CD4-positive, alpha-beta T cell (primary cell): ENCODE measurements around the gene TLCD2. TPM values are rescaled to one million over a fixed set of nuclear protein-coding genes. Genes with fewer than 3 reads are reported as not detected.

Experiments
- ATAC-seq: fragments of 200-7000 bp; cut with Tn5 transposase; one replicate; pipeline ENCODE4 v1.10.0; 2022; ENCODE audit warnings: mild to moderate bottlenecking; ENCODE audit not compliant: poor library complexity
- CTCF ChIA-PET: fragments of 350-600 bp; sonication (Branson Sonifier 250); formaldehyde crosslinking; loops from one replicate; lab custom pipeline; 2021; ENCODE audit warnings: antibody characterized with exemption, inconsistent platforms; lab: Charles Lee
- POLR2A ChIA-PET: fragments of 350-600 bp; sonication (Branson Sonifier 250); formaldehyde crosslinking; loops from one replicate; lab custom pipeline; 2021; ENCODE audit warnings: antibody characterized with exemption, inconsistent platforms; lab: Charles Lee
- DNase-seq, 14 experiments: peaks; one replicate each; pipeline ENCODE4 v3.0.0-alpha.2; 2013 to 2020; ENCODE audit warnings: mixed read lengths in 2 of 14
- H3K27ac ChIP-seq, 2 donors: one replicate each; pipeline versions ENCODE4 v1.5.1 to v1.7.0; 2013; ENCODE audit warnings: low read length in 2 of 2, low read depth in 1 of 2, mild to moderate bottlenecking in 1 of 2
- H3K27me3 ChIP-seq, 2 experiments: 1 replicate in 1 of 2; 2 replicates in 1 of 2; pipeline versions ENCODE4 v1.6.1 to v1.7.0; 2013; ENCODE audit warnings: low read length in 2 of 2, control low read depth in 1 of 2, mild to moderate bottlenecking in 1 of 2, moderate library complexity in 1 of 2; ENCODE audit not compliant: insufficient read depth in 2 of 2, control insufficient read depth in 1 of 2
- H3K36me3 ChIP-seq: one replicate; pipeline ENCODE4 v1.6.1; 2013; ENCODE audit warnings: low read length, control low read depth; ENCODE audit not compliant: insufficient read depth
- H3K4me1 ChIP-seq: one replicate; pipeline ENCODE4 v1.6.1; 2013; ENCODE audit warnings: low read length, control low read depth; ENCODE audit not compliant: insufficient read depth
- H3K4me3 ChIP-seq: one replicate; pipeline ENCODE4 v1.5.1; 2013; ENCODE audit warnings: mild to moderate bottlenecking, low read length, moderate library complexity
- H3K9me3 ChIP-seq, 2 experiments: 1 replicate in 1 of 2; 2 replicates in 1 of 2; pipeline versions ENCODE4 v1.6.1 to v1.7.0; 2013; ENCODE audit warnings: low read length in 2 of 2, mild to moderate bottlenecking in 2 of 2, control low read depth in 1 of 2, moderate library complexity in 1 of 2; ENCODE audit not compliant: control insufficient read depth in 1 of 2, insufficient read depth in 1 of 2
- H3K27ac Mint-ChIP-seq: one replicate; pipeline ENCODE4 v1.8.0; 2020; ENCODE audit warnings: mixed read lengths
- H3K27me3 Mint-ChIP-seq: one replicate; pipeline ENCODE4 v1.8.0; 2021; ENCODE audit warnings: mixed read lengths
- H3K36me3 Mint-ChIP-seq: one replicate; pipeline ENCODE4 v1.8.0; 2021; ENCODE audit warnings: low read depth, mixed read lengths
- H3K4me1 Mint-ChIP-seq: one replicate; pipeline ENCODE4 v1.8.0; 2021; ENCODE audit warnings: low read depth, mixed read lengths
- H3K4me3 Mint-ChIP-seq: one replicate; pipeline ENCODE4 v1.8.0; 2020; ENCODE audit warnings: mild to moderate bottlenecking, mixed read lengths
- H3K9me3 Mint-ChIP-seq: one replicate; pipeline ENCODE4 v1.8.0; 2020; ENCODE audit warnings: mixed read lengths
- intact Hi-C, 2 experiments: fragments of 100-400 bp; cut with DNase I in 1 of 2; cut with micrococcal nuclease in 1 of 2; formaldehyde crosslinking; loops; one replicate each; pipeline versions ENCODE4 v1.15.1 to v1.9.0; 2023 to 2025; cut with DNase I, micrococcal nuclease
- total RNA-seq, 174 experiments: library from RNA in 2 of 174; stranded (reverse) in 2 of 174; gene quantifications; one replicate each; pipeline ENCODE4 v1.2.3 and lab custom pipeline; 2021 to 2026
- TF ChIP-seq, protein P1 (sequence below): fragments of 200-600 bp; IDR thresholded peaks from one replicate; pipeline ENCODE4 v1.8.0; 2022; ENCODE audit warnings: antibody characterized with exemption, mild to moderate bottlenecking

The TLCD2 gene
- total RNA-seq, 2 experiments from 2014 or later = 0.19 to 0.34 TPM

DNA sequence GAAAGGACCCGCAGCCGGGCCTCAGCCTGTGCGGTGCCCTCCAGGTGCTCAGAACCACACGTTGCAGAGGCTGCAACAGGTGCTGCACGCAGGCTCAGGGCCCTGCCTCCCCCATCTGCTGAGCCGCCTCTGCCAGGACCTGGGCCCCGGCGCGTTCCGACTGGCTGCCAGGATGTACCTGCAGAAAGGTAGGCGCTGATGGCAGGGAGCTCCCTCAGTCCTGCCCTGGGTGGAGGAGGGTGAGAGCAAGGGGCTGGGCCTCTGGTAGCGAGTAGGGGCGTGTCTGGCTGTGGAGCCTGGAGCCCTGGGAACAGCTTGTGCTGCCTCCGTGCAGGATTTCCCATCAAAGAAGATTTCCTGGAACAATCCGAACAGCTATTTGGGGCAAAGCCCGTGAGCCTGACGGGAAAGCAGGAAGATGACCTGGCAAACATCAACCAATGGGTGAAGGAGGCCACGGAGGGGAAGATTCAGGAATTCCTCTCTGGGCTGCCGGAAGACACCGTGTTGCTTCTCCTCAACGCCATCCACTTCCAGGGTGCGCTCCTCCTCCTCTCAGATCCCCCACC is 36.9 kb upstream of the TLCD2 start:
- TF ChIP-seq, protein P1, sequence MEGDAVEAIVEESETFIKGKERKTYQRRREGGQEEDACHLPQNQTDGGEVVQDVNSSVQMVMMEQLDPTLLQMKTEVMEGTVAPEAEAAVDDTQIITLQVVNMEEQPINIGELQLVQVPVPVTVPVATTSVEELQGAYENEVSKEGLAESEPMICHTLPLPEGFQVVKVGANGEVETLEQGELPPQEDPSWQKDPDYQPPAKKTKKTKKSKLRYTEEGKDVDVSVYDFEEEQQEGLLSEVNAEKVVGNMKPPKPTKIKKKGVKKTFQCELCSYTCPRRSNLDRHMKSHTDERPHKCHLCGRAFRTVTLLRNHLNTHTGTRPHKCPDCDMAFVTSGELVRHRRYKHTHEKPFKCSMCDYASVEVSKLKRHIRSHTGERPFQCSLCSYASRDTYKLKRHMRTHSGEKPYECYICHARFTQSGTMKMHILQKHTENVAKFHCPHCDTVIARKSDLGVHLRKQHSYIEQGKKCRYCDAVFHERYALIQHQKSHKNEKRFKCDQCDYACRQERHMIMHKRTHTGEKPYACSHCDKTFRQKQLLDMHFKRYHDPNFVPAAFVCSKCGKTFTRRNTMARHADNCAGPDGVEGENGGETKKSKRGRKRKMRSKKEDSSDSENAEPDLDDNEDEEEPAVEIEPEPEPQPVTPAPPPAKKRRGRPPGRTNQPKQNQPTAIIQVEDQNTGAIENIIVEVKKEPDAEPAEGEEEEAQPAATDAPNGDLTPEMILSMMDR = no peak
- Mint-ChIP-seq H3K9me3 (no peaks in the 10 kb centered on the region), H3K36me3 (no peaks in the 10 kb centered on the region), H3K4me1 (no peaks in the 10 kb centered on the region), H3K27me3 (no peaks in the 10 kb centered on the region), H3K27ac (no peak overlapping the region), H3K4me3 (no peak overlapping the region)
- H3K27me3 ChIP-seq = no peaks in the 10 kb centered on the region
- intact Hi-C loops = no loop called here
- CTCF ChIA-PET = no interaction called here
- peak in 1 of 14 experiments; percentile 9 for DNase-seq
- H3K27ac ChIP-seq = no peak overlapping the region
- no peak for ATAC-seq
- H3K36me3 ChIP-seq = no peaks in the 10 kb centered on the region
- POLR2A ChIA-PET = interaction anchor here (1.4 kb wide), 1 partner anchor 30 kb away, joined by 3 read pairs; no protein-coding TSS in a partner anchor
- no peak overlapping the region for H3K4me3 ChIP-seq
- no peaks in the 10 kb centered on the region for H3K9me3 ChIP-seq
- peaks cover under 1% of the 10 kb centered on the region for H3K4me1 ChIP-seq

DNA sequence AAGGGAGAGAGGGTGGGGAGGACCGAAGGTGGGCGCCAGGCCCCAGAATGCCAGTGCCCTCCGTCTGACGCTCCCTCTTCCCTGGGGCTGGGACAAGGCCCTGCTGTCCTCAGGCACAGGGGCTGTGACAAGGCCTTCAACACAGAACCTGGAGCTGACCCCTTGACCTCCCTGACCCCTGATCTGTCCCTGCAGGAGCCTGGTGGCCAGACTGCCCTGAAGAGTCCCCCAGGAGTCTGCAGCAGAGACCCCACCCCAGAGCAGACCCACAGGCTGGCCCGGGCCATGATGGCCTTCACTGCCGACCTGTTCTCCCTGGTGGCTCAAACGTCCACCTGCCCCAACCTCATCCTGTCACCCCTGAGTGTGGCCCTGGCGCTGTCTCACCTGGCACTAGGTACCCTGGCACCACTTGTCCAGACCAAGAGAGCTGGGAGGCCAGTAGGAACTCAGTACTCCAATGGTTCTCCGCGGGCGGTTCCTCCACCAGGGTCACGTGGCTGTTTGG is 35.4 kb upstream of the TLCD2 start:
- DNase-seq = no peak
- no peak overlapping the region for H3K4me3 Mint-ChIP-seq
- CTCF ChIA-PET = no interaction called here
- Histone ChIP-seq H3K4me3 (no peak overlapping the region), H3K4me1 (no peaks in the 10 kb centered on the region), H3K9me3 (no peaks in the 10 kb centered on the region), H3K36me3 (no peaks in the 10 kb centered on the region), H3K27me3 (no peaks in the 10 kb centered on the region), H3K27ac (no peak overlapping the region)
- no peaks in the 10 kb centered on the region for H3K36me3 Mint-ChIP-seq
- H3K27me3 Mint-ChIP-seq = no peaks in the 10 kb centered on the region
- H3K9me3 Mint-ChIP-seq = no peaks in the 10 kb centered on the region
- H3K27ac Mint-ChIP-seq = no peak overlapping the region
- TF ChIP-seq, protein P1 = no peak
- intact Hi-C loops = no loop called here
- H3K4me1 Mint-ChIP-seq = no peaks in the 10 kb centered on the region
- no peak for ATAC-seq
- POLR2A ChIA-PET = interaction anchor here (1.4 kb wide), 1 partner anchor 29 kb away, joined by 3 read pairs; no protein-coding TSS in a partner anchor

DNA sequence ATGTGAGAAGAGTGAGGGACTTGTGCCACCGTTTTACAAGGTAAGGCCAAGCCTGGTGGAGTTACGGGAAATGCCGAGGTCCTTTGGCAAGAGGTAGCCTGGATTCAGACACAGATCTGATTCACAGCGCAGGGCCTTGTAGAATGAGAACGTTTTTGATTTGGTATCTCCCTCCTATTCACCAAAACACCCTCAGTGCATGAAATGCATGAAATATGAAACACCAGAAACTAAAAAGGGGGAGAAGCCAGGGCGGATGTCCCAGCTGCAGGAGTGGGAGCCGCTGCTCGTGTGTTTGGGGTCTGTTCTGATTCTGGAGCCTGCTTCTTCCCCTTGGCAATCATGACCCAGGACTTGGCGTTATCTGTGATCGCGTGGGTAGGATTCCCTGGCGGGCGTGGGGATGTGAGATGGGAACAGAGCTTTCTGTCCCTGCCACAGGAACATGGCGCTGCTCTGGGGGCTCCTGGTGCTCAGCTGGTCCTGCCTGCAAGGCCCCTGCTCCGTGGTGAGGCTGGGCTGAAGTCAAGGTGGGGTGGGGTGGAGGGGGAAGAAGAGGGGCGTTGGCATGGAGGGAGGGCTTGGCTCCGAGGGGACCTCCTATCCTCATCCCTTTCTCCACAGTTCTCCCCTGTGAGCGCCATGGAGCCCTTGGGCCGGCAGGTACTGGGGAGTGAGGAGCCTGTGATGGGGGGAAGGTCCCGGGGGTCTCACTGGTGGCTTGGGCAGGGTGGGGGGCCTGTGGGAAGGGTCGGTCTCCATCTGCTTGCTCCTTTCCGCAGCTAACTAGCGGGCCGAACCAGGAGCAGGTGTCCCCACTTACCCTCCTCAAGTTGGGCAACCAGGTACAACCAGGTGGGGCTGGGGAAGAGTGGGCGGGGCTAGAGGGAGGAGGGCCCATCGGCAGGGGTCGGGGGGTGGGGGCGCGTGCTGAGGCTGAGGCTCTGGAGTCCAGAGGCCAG is 34.7 kb upstream of the TLCD2 start:
- ChIA-PET CTCF (no interaction called here), POLR2A (no interaction called here)
- intact Hi-C loops = no loop called here
- no peaks in the 10 kb centered on the region for H3K9me3 Mint-ChIP-seq
- no peaks in the 10 kb centered on the region for H3K27me3 Mint-ChIP-seq
- DNase-seq (no peak), ATAC-seq (no peak)
- H3K4me3 Mint-ChIP-seq = no peak overlapping the region
- no peaks in the 10 kb centered on the region for H3K4me1 Mint-ChIP-seq
- no peaks in the 10 kb centered on the region for H3K4me1 ChIP-seq
- H3K36me3 ChIP-seq = no peaks in the 10 kb centered on the region
- TF ChIP-seq, protein P1 = no peak
- H3K27me3 ChIP-seq = no peaks in the 10 kb centered on the region
- no peaks in the 10 kb centered on the region for H3K9me3 ChIP-seq
- no peak overlapping the region for H3K27ac Mint-ChIP-seq
- H3K4me3 ChIP-seq = no peak overlapping the region
- no peak overlapping the region for H3K27ac ChIP-seq
- no peaks in the 10 kb centered on the region for H3K36me3 Mint-ChIP-seq
